ENCODE measurements around the gene NDEL1. TPM values are rescaled to one million over a fixed set of nuclear protein-coding genes. Genes with fewer than 3 reads are reported as not detected.

The NDEL1 gene
- total and polyA plus RNA-seq, 9 of the 15 experiments (the other 6 are each of a cell fraction or from before 2014, with no cell fraction given), result 0.86 to 30.5 (median 22.7) TPM

DNA sequence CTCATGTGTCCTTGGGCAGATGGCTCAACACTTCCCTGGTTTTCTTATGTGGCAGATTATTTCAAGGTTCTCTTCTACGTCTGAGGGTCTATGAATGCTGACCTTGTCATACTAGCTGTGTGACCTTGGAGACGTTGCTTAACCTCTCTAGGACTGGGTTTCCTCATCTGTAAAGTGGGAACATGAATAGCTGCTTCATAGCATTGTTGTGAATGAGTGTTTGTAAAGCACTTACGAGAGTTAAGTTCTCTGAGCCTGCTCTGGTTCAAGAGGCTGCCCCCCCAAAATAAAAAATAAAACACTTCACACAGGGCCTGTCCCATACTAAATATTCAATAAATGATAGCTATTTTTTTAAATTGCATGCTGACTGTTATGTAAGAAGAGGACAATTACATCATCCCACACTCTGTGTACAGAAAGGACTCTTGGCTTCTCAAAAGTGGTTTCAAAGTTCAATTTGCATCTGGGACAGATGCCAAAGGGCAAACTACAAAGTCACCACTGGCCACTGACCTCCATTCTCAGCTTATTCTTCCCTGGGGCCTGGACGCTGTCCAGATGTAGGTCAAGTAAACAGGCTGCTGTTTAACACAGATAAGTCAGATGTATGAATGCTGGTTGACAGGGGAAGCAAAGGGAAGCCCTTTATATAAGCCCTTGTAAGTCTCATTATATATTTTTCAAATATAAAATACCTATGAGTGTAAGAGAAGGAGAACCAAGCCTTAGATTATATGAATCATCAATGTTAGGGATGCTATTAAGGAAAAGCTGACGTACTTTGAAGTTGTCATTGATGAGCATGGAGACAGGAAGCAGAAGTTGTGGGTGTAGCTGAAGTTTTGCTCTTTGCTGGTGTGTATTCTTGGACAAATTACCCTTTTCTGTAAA, 15.4 kb upstream of the NDEL1 start (continued):
- TF ChIP-seq, protein P1, sequence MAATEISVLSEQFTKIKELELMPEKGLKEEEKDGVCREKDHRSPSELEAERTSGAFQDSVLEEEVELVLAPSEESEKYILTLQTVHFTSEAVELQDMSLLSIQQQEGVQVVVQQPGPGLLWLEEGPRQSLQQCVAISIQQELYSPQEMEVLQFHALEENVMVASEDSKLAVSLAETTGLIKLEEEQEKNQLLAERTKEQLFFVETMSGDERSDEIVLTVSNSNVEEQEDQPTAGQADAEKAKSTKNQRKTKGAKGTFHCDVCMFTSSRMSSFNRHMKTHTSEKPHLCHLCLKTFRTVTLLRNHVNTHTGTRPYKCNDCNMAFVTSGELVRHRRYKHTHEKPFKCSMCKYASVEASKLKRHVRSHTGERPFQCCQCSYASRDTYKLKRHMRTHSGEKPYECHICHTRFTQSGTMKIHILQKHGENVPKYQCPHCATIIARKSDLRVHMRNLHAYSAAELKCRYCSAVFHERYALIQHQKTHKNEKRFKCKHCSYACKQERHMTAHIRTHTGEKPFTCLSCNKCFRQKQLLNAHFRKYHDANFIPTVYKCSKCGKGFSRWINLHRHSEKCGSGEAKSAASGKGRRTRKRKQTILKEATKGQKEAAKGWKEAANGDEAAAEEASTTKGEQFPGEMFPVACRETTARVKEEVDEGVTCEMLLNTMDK (IDR thresholded peaks at IDR 0.05; ENCODE audit: borderline replicate concordance, insufficient read depth, low read depth, low read length, poor library complexity, severe bottlenecking), result no peak
- TF ChIP-seq, protein P2, sequence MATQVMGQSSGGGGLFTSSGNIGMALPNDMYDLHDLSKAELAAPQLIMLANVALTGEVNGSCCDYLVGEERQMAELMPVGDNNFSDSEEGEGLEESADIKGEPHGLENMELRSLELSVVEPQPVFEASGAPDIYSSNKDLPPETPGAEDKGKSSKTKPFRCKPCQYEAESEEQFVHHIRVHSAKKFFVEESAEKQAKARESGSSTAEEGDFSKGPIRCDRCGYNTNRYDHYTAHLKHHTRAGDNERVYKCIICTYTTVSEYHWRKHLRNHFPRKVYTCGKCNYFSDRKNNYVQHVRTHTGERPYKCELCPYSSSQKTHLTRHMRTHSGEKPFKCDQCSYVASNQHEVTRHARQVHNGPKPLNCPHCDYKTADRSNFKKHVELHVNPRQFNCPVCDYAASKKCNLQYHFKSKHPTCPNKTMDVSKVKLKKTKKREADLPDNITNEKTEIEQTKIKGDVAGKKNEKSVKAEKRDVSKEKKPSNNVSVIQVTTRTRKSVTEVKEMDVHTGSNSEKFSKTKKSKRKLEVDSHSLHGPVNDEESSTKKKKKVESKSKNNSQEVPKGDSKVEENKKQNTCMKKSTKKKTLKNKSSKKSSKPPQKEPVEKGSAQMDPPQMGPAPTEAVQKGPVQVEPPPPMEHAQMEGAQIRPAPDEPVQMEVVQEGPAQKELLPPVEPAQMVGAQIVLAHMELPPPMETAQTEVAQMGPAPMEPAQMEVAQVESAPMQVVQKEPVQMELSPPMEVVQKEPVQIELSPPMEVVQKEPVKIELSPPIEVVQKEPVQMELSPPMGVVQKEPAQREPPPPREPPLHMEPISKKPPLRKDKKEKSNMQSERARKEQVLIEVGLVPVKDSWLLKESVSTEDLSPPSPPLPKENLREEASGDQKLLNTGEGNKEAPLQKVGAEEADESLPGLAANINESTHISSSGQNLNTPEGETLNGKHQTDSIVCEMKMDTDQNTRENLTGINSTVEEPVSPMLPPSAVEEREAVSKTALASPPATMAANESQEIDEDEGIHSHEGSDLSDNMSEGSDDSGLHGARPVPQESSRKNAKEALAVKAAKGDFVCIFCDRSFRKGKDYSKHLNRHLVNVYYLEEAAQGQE (IDR thresholded peaks at IDR 0.05; ENCODE audit: borderline replicate concordance), result no peak; the same call in 1 of the 2 replicates
- TF ChIP-seq, protein P2 (CRISPR knock-in tag; IDR thresholded peaks at IDR 0.05; ENCODE audit: low read depth), result no peak
- TF ChIP-seq ZNF24 (IDR thresholded peaks at IDR 0.05) (no peak), ZNF76 (CRISPR knock-in tag; IDR thresholded peaks at IDR 0.05; ENCODE audit: borderline replicate concordance) (no peak), MYNN (IDR thresholded peaks at IDR 0.05) (0 out of 2 replicates have a peak, but pooled peaks have one; percentile 41), MYNN (CRISPR knock-in tag; IDR thresholded peaks at IDR 0.05) (no peak), IRF1 (CRISPR knock-in tag; IDR thresholded peaks at IDR 0.05; ENCODE audit: borderline replicate concordance) (no peak), SIX5 (IDR thresholded peaks at IDR 0.05; ENCODE audit: borderline replicate concordance in 1 of 2, insufficient read depth in 1 of 2, low read depth in 1 of 2, low read length in 2 of 2) (no peak), CBX8 (IDR thresholded peaks at IDR 0.05; ENCODE audit: borderline replicate concordance, extremely low read depth, low read depth, low read length, poor library complexity, severe bottlenecking) (no peak), CREBBP (IDR thresholded peaks at IDR 0.05; ENCODE audit: low read depth, low read length) (no peak), SMARCE1 (IDR thresholded peaks at IDR 0.05) (peak; percentile 91), NFXL1 (CRISPR knock-in tag; IDR thresholded peaks at IDR 0.05) (no peak), HLTF (IDR thresholded peaks at IDR 0.05) (no peak), NFE2 (IDR thresholded peaks at IDR 0.05; ENCODE audit: low read depth) (peak; percentile 70), MTA2 (IDR thresholded peaks at IDR 0.05; ENCODE audit: low read depth) (peak; percentile 86)
- TF ChIP-seq, protein P3, sequence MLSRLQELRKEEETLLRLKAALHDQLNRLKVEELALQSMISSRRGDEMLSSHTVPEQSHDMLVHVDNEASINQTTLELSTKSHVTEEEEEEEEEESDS (CRISPR knock-in tag; IDR thresholded peaks at IDR 0.05), result no peak

All from K562 (cell line).